NCI-H510A (cell line): Measurements from ENCODE around the gene GLDC.
"Not testable (repeated sequence)": the region's sequence is repeated elsewhere in the genome, so short reads cannot be mapped to it uniquely, and the experiment has no call there.

ENCODE experiments used
- DNase-seq: peaks from one replicate; lab custom pipeline; 2025; lab: John Stamatoyannopoulos, UW

GLDC gene

DNA sequence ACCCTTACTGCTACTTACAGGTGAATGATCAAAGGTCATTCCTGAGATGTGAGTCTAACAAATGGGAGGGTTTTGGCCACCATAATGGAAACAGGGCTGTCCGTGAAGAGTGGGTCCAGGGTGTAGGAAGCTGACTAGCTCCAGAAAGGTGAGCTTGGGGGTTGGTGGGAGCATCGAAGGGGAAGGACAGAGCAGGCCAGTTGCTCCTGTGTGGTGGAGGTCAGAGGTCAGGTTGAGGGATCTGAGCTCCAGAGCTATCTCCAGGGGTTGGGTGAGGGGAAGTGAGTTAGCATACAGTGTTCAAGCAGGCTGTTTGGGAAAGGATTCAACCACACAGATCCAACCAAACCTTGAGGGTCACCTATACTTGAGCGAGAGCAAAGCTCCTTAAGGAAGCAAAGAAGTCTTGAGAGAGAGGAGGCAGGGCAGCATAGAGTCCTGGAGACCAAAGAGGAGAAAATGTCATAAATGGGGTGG is 18.7 kb upstream of the GLDC start:
- no peak for DNase-seq

DNA sequence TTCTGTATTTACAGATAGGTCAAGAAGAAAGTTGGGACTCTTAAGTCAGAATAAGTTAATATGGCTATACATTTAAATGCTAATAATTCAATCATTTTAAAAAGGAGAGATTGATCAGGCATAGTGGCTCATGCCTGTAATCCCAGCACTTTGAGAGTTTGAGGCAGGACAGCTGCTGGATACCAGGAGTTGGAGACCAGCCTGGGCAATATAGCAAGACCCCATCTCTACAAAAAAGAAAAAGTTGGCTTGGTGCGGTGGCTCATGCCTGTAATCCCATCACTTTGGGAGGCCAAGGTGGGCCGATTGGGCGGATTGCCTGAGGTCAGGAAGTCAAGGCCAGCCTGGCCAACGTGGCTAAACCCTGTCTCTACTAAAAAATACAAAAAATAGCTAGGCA is 15.0 kb upstream of the GLDC start:
- DNase-seq = no peak

DNA sequence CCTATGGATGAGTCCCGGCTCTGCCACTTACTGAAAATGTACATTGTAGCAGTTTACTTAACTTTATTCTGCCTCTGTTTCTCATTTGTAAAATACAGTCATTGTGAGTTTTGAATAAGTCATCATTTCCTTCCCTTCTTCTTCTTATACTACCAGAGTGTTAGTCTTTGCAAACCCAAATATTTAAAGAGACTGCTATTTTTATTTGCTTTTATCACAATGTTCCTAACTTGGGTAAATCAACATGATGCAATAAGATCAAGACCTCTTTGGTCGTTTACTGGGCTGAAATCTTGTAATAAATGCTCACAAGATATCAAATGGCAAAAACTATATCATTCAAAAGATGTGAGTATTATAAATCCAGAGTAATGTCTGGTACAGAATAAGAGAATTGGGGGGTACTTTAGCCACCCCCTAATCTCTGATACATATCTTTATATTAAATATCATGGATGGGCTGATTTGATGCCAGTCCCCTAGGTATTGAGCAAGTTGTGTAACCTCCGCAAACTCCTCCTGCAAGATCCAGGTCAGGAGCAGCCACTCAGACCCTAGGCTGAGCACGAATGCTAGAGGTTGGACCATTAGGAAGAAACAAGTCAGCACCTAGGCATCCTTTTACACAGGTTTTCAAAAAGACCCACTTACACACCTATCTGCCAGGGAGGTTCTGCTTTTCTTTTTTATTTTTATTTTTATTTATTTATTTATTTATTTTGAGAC is 13.3 kb upstream of the GLDC start:
- DNase-seq = no peak

DNA sequence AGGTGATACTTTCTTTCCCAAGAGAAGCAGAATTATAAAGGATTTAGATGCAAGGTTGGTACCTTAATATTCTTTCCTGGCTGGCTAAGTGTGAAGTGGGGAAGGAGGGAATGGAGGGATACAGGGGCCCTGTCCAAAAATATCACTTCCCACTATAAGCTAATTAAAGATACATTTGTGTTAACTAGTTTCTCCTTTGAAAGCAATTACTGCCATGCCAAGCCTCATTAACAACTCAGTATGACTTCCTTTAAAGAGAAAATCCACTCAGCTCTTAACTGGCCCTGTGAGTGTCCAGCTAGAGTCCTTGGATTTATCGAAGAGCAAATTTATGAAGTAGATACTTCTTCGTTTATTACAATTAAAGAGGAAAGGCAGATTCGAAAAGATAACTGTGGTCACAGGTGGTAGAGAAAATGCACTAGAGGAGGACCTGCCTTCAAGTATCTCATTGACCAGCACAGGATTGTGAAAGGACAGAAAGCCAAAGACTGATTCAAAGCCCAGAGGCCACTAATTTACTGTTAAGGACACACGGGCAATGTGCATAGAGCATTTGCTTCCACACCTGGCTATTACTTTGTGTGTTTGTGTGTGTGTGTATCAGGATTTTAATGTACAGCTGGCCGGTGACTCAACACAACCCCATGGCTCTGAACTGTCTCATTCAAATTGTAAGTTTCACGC is 11.2 kb upstream of the GLDC start:
- no peak for DNase-seq

DNA sequence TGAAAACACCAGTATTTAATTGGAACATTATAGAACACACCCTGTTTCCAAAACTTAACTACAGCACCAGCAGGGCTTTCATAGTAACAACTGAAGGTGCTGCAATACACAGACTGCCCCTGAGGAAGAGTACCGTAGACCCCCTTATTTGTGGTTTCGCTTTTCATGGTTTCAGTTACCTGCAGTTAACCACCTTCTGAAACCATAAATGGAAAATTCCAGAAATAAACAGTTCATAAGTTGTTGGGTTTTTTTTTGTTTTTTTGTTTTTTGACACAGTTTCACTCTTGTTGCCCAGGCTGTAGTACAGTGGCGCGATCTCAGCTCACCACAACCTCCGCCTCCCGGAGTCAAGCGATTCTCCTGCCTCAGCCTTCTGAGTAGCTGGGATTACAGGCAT is 9.5 kb upstream of the GLDC start:
- DNase-seq = no peak

DNA sequence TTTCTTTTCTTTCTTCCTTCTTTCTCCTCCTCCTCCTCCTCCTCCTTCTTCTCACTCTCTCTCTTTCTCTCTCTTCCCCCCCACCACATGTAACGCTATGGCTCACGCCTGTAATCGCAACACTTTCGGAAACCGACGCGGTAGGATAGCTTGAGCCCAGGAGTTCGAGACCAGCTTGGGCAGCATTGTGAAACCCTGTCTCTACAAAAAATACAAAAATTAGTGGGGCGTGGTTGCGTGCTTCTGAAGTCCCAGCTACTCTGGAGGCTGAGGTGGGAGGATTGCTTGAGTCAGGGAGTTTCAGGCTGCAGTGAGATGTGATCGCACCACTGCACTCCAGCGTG is 736 bp upstream of the GLDC start:
- DNase-seq = no peak

DNA sequence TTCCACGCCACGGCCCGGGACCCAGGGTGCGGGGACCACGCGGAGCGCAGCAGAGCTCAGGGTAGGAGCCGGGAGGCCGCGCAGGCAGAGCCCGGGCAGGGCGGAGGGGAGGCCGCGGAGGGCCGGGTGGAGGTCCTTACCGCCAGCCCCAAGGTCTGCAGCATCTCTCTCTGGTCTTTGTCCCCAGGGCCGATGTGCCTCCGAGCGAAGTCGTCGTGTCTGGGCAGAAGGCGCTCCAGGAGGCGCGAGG is 499 bp downstream of the GLDC start:
- not testable (repeated sequence) for DNase-seq

DNA sequence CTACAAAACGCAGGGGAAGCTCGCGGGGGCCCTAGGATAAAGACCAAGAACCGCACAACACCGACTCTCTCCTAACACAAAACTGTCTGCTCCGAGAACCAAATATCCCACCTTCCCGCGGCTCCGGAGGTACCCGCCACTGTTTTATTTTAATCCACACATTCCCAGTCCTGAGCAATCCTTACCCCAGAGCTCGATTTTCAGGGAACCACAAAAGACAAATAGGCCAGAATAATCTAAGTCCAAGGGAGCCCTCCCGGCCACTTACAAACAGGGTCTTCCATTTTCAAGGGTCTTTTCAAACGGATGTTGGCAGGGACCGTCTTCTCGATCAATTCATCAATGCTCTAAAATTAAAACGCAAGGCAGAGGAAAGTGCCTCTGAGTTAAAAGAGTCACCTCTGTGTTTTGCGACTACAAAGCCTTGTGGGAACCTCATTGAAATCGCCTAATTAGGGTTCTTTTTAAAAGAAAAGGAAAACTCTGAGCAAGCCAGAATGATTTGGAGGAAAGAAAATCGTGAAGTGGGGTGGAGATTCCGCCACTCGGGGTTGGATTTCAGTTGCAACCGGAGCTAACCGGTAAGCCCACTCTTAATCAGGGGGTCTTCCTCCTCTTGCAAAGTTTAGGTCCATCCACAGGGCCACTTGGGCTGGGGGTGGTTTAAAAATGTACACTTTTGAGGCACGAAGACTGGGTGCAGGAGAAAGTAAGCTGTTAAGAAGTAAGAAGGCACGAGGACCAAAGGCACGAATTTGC is 1.0 kb downstream of the GLDC start:
- no peak for DNase-seq

DNA sequence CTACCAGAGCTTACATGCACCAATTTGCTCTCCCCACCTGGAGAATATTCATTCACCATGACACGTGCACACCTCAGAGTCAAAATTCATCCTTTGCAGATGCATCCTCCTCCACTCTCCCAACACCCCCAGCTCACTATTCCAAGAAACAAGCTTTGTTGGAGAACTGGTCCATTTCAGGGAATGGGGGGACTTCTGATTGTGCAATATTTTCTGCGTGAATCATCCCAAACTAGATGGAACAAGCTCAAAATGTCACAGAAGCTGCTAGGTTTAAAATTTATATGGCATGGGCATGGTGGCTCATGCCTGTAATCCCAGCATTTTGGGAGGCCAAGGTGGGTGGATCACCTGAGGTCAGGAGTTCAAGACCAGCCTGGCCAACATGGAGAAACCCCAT is 3.6 kb downstream of the GLDC start:
- DNase-seq = no peak

DNA sequence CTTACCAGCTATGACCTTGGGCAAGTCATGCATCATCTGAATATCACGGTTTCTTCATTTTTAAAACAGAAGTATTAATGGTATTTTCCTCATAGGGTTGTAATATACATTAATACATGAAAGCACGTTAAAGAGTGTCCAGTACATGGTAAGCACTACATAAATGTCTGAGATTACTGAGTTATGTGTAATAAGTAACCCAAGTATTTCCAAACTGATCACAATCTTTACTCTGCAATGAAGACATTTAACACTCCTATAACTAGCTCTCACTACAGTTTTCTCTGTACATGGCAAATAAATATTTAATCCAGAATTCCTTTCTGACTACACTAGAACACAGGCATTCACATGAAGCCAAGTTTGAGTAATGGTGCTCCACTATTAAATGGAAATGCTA is 4.0 kb downstream of the GLDC start:
- no peak for DNase-seq

DNA sequence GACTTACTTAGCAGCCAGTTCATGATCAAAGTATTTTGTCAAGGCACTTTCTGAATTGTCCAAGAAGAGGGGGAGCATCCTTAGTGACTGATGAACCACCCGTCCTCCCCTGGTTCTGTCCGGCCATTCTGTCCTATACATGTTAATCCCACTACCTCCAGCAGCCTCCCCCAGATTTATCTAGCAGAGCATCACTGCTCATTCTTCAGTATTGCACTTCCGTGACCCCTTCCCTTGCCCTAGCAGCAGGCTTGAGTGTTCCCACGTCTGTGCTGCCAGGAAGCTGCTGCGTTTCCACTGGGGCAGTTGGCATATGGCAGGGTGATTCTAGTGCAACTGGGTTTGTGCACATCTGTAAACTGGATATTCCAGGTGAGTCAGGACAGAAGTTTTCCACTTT is 4.5 kb downstream of the GLDC start:
- DNase-seq = no peak

DNA sequence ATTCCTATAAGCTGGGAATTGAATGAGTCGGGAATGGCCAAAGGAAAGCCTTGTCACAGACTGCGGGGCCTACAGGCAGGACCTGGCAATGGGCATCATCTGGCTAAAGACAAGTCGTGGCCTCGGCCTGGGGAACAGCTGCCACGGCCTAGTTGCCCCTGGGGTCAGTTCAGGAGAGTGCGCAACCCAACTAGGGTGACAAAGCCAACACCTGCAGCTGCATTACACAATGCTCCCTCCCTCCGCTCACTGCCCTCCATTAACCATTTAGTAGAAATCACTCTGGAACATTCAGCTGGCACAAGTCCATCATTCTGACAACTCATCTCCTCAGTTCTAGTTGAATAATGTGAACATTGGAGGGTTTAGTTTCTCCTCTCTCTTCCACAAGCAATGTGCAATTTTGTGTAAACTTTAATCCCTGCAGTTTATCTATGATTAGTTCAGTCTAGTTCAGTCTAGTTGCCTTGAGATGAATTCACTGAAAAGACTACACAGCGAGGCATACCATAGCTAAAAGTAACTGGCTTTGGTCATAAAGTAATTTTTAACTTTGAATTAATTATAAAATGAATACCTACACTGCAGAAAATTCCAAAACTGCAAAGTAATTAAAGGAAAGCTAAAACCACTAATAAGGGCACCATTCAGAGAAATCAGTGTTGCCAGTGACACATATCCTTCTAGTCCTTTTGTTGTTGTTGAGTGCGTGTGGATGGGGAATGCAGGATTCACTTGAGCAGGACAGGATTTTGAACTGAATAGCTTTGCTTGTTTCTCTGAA is 5.1 kb downstream of the GLDC start:
- DNase-seq = peak; percentile 10

DNA sequence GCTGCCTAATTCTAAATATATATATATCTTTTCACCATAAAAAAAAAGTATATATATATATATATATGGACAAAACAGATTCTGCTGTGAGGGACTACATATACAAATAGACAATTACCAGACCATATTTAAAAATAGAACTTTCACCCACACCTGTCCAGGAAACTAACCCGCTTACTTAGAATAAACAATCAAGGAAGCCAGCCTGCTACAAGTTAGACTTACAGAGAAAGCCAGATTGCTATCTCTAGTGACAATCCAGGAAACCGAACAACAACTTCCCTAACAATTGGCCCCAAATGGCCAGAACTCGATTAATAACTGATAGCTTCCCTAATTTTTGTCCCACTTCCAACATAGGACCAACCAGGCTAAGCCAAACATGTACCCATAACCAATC is 5.9 kb downstream of the GLDC start:
- DNase-seq = no peak

DNA sequence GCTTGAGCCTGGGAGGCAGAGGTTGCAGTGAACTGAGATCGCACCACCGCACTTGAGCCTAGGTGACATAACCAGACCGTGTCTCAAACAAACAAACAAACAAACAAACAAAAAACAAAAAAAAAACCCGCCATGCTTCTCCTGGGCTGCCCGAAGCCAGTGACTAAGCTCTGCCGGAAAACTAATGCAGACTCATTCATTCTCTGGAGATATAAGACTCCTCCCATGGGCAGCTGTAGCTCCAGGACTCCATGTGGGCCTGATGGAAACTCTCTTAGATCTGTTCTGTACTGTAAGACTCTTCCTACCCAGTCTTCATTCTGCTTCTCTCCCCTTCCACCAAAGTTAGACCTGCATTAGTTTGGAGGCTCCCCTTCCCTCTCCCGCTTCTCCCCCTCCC is 11.1 kb downstream of the GLDC start:
- no peak for DNase-seq

DNA sequence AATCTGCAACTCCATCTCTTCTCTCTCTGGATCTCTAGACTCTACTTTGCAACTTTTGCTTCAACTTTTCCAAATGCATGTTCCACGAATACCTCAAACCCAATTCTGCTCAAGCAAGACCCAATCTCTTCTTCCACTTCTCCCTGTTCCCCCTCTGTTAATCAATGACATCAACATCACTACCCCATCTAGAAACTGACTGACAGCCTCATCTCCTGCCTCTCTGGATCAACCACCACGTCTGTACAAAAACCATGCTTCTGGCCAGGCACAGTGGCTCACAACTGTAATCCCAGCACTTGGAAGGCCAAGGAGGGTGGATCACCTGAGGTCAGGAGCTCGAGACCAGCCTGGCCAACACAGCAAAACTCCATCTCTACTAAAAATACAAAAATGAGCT is 12.2 kb downstream of the GLDC start:
- DNase-seq = no peak

DNA sequence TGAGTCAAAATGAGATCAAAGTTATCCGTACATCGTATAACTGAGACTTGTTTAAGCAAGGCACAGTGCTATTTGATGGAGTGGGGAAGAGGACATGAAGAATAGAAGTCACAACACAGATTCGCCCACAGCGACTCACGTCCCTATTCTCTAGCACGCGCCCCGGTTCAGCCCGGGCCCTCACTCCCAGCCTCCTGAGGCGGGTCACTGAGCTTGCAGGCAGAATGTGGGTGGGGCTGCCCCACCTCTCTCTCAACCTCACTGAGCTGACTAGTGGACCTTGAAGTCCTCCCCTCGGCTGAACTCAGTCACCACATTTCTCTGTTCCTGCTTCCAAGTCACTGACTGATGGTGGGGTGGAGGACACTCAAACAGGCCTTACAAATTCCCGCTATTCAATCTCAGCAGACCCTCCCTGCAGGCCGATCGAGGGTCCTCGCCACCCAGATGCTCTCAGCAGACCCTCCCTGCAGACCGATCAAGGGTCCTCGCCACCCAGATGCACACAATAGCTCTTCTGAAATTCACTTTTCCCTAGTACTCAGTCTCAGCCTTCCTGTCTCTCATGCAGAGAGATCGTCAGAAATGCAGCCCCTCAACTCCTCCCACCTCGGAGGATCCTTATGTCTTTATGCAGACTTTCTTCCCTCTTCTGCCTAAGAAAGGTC is 12.9 kb downstream of the GLDC start:
- DNase-seq = no peak

DNA sequence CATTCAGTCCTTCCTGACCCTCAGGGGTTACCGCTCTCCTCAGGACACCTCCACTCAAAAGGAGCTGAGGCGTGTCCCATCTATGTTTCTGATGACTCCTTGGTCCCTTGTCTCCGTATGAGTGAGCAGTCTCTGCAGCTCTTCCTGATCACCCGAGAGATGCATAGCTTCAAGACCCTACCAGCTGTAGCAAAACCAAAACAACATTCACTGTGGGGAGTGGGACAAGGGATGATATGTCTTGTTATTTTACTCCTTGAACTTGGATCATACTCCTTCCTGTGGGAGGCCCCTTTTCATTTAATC is 14.4 kb downstream of the GLDC start:
- no peak for DNase-seq

DNA sequence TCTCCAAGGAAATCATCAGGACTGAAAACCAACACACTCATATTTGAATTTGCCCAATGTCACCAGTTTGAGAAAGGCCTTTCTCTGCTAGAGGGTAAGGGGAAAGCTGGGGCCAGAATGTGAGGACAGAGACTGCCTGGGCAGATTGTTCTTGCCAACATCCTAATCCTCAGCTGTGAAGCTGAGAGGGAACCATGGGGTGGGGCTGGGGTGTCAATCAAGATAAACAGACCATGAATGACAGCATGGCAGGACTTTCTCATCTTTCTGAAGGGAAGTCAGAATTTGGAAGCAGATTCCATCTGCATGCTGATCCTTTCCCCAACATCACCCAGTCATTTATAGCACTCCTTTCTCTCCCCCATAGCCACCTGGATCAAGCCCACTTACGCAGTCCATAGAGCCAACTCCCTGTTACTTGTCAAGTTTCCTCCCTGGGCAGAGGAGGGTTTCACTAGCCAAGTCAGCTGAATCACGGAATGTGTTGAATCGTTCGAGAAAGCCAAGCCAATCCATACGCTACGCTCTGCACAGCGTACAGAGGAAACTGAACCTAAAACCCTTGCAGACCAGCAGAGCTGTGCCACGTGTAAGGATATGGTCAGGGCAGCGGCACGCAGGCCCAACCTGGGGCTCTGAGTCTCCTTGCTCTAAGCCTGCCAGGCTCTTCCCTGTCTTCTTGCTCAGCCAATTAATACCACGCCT is 14.9 kb downstream of the GLDC start:
- no peak for DNase-seq

DNA sequence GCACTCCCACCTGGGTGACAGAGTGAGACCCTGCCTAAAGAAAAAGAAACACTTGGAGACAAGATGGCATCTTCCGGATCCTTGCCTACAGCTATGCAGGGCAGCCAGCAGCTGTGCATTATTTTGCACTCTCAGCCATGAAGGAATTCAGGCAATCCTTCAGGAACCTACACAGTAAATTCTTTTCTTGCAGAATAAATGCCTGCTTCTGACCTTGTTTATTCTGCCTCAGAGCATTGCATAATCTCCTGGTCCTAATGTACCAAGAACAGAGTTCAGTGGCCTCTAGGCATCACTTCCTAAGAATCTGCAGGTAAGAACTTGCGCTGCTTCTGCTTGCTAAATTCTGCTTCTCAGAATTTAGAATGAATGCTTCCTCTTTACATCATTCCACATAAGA is 16.8 kb downstream of the GLDC start:
- DNase-seq = no peak

DNA sequence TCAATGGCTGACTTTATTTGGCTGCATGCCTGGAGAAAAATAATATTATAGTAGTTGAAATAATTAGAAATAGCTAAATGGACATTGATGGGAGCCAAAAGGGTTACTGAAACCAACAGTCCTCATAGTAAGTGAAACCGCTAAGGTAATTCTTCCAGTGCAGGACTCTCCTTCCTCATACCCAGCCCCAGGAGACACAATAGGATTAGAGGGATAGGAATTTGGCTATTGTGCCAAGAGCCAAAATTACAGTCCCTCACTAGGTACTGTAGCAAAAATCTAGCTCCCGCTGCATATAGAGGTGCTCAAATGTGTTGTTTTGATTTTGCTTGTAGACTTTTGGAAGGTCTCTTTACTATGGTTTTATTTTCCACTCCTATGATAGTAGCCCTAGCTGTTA is 20.2 kb downstream of the GLDC start:
- no peak for DNase-seq

DNA sequence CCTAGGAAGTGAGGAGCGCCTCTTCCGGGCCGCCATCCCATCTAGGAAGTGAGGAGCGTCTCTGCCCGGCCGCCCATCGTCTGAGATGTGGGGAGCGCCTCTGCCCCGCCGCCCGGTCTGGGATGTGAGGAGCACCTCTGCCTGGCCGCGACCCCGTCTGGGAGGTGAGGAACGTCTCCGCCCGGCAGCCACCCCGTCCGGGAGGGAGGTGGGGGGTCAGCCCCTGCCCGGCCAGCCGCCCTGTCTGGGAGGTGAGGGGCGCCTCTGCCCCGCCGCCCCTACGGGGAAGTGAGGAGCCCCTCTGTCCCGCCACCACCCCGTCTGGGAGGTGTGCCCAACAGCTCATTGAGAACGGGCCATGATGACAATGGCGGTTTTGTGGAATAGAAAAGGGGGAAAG is 22.7 kb downstream of the GLDC start:
- not testable (repeated sequence) for DNase-seq

DNA sequence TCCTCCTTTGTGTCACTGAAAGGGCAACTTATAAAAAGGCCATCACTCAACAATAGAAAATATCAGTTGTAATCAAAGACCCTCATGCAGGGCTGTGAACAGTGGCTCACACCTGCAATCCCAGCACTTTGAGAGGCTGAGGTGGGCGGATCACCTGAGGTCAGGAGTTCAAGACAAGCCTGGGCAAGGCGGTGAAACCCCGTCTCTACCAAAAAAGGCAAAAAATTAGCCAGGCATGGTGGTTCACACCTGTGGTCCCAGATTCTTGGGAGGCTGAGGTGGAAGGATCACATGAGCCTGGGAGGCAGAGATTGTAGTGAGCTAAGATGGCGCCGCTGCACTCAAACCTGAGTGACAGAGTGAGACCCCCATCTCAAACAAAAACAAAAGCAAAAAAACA is 24.7 kb downstream of the GLDC start:
- DNase-seq = no peak
